NB4 (cell line): ENCODE measurements around the gene HSPB6.
"Not testable (repeated sequence)": the region's sequence is repeated elsewhere in the genome, so short reads cannot be mapped to it uniquely, and the experiment has no call there.

Experiments used
- POLR2A ChIP-seq: IDR thresholded peaks from 2 replicates; pipeline ENCODE4 v1.6.1; 2011; ENCODE audit warnings: mild to moderate bottlenecking; ENCODE audit not compliant: insufficient read length; ENCODE audit errors: extremely low read depth
- TF ChIP-seq, protein P1 (sequence below): IDR thresholded peaks from one replicate; pipeline ENCODE4 v1.5.1; 2012; ENCODE audit warnings: low read depth, low read length

DNA sequence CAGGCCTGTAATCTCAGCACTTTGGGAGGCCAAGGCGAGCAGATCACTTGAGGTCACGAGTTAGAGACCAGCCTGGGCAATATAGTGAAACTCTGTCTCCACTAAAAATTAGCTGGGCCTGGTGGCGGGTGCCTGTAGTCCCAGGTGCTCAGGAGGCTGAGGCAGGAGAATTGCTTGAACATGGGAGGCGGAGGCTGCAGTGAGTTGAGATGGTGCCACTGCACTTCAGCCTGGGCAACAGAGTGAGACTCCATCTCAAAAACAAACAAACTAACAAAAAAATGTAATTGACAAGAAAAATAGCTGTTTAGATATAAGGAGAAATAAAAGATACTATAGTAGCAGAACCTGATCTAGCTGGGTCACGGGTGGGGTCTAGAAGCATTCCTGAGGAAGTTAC is 15.5 kb upstream of the HSPB6 start:
- TF ChIP-seq, protein P1, sequence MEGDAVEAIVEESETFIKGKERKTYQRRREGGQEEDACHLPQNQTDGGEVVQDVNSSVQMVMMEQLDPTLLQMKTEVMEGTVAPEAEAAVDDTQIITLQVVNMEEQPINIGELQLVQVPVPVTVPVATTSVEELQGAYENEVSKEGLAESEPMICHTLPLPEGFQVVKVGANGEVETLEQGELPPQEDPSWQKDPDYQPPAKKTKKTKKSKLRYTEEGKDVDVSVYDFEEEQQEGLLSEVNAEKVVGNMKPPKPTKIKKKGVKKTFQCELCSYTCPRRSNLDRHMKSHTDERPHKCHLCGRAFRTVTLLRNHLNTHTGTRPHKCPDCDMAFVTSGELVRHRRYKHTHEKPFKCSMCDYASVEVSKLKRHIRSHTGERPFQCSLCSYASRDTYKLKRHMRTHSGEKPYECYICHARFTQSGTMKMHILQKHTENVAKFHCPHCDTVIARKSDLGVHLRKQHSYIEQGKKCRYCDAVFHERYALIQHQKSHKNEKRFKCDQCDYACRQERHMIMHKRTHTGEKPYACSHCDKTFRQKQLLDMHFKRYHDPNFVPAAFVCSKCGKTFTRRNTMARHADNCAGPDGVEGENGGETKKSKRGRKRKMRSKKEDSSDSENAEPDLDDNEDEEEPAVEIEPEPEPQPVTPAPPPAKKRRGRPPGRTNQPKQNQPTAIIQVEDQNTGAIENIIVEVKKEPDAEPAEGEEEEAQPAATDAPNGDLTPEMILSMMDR, result not testable (repeated sequence)
- not testable (repeated sequence) for TF ChIP-seq POLR2A
